HG02943 (cell line): Measurements from ENCODE around the gene RNF217.
"Not testable (repeated sequence)": the region's sequence is repeated elsewhere in the genome, so short reads cannot be mapped to it uniquely, and the experiment has no call there.

Experiments
- ATAC-seq: cut with Tn5 transposase; IDR thresholded peaks from one replicate; pipeline ENCODE4 v1.9.1; 2021; ENCODE audit warnings: mild to moderate bottlenecking, low read depth, moderate library complexity; ENCODE audit not compliant: unreplicated experiment

The RNF217 gene, protein sequence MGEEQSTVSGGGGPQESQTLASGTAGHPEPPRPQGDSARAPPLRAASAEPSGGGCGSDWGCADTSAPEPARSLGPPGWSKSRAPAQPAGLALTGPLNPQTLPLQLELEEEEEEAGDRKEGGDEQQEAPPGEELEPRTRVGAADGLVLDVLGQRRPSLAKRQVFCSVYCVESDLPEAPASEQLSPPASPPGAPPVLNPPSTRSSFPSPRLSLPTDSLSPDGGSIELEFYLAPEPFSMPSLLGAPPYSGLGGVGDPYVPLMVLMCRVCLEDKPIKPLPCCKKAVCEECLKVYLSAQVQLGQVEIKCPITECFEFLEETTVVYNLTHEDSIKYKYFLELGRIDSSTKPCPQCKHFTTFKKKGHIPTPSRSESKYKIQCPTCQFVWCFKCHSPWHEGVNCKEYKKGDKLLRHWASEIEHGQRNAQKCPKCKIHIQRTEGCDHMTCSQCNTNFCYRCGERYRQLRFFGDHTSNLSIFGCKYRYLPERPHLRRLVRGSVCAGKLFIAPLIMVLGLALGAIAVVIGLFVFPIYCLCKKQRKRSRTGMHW

DNA sequence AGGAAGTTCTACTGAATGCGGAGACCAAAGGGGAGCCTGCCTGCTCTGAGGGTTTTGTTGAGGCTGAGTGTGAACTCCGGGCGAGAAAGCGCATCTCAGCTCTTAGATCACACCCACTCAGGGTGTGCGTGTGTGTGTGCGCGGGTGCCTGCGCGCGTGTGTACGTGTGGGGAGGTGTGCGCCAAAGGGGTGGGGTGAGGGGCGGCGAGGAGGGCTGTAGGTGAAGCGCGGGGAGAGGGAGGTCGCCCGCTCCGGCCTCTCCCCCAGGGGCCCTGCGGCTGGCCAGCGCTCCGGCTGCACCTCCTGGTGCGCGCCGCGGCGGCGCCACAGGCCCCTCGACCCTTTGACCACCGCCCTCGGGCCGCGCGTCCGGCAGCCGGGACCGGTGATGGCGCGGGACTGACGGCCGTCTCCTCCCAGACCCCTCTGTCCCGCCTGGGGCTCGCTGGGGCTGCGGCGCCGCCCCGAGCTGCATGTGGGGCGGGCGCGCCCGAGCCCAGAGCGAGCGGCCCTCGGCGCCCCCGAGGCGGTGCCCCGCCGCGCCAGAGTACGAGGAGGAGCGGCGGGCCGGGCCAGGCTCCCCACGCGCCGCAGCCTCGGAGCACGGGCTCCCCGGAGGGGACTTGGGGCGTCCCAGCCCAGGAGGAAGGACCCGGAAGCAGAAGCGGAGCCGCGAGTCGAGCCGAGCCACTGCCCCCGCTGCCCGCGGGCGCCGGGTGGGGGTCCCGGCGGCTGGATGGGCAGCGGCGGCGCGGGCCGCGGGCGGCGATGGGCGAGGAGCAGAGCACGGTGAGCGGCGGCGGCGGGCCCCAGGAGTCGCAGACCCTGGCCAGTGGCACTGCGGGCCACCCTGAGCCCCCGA lies at the start of gene RNF217:
RNF217 (plus strand) TSS at position 661 of the 862 bp plus-strand sequence; CDS start at position 769, 108 bp downstream.
- ATAC-seq = peak; percentile 43

DNA sequence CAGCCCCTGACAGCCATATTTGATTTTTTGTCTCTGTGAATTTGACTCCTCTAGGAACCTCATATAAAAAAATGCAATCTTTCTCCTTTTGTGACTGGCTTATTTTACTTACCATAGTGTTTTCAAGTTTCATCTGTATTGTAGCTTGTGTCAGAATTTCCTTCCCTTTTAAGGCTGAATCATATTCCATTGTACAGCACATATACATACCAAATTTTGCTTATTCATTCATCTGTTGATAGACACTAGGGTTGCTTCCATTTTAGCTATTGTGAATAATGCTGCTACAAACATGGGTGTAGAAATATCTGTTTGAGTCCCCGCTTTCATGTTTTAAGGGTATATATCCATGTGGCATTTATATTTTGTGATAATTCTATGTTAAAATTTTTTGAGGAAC lies 49.2 kb upstream of the RNF217 start:
- no peak for ATAC-seq

DNA sequence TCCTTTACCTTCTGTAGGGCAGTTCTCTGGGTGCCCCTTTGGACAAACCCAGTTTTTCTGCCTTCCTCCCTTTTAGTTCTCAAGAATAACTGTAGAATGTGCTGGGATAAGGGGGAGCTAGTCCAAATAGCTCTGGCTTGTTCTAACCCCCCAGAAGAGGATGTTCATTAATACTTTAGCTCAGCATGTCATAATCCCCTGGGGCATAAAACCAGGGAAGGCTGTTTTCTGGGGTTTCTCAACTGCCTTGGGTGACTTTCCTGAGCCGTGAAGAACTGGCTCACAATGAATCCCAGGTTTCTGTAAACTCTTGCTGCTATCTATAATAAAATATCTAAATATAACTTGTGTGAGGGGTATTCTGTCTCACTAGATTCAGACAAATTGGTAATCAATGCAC lies 44.5 kb upstream of the RNF217 start:
- ATAC-seq = no peak

DNA sequence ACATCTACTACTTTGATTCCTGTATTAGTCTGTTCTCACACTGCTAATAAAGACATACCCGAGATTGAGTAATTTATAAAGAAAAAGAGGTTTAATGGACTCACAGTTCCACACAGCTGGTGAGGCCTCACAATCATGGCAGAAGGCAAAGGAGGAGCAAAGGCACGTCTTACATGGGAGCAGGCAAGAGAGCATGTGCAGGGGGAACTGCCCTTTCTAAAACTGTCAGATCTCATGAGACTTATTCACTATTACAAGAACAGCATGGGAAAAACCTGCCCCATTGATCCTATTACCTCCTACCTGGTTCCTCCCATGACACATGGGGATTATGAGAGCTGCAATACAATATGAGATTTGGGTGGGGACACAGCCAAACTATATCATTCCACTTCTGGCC lies 42.5 kb upstream of the RNF217 start:
- ATAC-seq = not testable (repeated sequence)

DNA sequence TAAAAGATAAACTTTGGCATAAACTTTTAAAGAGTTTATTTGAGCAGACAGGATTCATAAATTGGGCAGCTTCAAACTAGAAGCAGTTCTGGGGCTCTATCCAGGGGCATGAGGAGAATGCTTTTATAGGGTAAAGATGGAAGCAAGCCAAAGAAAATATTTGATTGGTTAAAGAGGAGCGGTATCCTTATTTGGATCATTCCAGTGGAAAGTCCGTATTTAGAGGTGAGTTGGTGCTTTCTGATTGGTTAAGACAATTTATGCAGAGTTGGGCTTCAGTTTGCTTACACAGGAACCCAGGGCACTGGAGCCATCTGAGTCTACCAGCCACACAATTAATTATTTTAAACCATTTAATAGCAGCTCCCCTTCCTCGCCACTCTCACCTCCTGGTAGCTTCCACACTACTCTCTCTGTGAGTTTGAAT lies 37.9 kb upstream of the RNF217 start:
- ATAC-seq = no peak

DNA sequence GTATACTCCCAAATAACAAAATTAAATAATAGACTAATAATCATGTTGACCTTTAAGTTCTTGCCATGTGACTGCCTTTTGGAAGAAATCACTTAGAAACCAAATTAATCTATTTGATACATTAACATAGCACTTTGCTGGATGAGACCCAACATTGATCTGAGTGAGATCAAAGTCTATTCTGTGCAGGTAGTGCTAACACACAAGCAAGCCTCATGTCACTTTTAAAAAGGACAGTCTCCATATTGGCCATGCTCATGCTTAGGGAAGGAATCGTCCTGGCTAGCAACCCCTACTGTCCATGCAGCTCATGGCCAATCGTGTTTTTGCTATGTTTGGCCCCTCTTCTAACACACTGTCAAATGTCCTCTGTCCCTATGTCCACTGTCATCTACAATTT lies 35.8 kb upstream of the RNF217 start:
- ATAC-seq = no peak

DNA sequence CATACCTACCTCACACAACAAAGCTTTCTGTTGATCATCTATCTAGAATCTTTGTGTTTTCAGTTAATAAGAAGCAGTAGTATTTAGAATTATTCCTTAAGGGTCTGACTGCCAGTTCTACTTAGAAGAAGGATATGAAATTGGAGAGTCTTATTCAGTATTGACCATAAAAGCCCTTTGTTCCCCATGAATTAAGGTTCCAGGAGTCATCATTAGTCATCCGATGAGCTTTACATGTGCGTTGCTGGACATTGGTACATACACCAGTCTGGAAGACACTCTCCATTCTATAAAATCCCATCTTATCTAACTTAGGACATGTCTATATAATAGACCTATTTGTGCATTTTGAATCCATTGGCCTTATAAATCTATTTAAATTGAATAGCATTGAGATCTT lies 34.4 kb upstream of the RNF217 start:
- ATAC-seq = no peak

DNA sequence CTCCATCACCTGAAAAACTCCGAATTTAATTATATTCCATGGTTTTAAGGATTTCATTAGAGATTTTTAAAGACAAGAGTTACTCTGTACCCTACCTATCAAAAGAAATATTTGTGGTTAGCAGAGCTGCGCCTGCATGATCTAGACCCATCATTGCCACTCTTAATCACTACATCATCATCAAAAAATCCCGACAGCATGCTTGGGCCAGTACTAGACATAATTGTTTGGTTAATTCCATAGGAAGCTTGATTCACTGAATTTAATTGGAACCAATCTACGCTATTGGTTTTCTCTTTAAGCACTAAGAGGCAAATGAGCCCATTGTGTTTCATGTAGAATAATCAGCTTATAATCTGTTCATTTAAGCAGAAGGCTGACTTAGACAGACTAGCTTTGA lies 33.4 kb upstream of the RNF217 start:
- ATAC-seq = no peak

DNA sequence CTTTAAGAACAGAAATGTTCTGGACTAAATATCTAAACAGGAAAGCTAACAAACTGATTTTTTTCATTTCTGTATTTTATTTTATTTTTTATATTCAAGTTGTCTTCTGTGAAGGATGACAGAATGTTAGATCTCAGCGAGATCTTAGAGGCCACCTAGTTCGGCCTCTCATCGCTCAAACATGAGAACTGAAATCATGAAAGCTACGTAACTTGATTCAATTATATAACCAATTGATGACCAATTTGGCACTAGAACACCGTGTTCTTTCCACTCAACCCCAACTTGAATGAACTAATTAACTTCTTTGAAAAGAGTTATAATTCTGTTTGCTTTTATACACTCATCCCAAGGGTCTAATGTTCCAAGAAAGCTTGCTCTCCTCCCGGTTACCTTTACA lies 24.6 kb upstream of the RNF217 start:
- no peak for ATAC-seq

DNA sequence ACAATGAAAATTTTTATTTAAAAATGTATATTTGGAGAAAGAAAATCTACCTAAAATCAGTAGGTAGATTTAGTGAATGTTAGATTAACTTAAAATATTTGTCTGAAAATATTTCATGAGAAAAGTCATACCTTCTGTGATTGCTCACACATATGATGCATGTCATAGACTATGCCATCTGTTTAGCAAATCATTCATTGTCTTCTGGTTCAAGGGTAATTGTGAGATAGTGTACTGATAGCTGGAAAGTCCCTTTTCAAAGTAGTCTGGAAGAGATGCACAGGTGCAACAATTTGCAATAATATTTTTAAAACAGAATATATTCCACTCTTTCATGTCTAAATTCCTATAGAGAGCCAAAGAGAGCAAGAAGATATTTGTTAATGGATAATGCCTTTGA lies 21.0 kb upstream of the RNF217 start:
- peak; percentile 65 for ATAC-seq

DNA sequence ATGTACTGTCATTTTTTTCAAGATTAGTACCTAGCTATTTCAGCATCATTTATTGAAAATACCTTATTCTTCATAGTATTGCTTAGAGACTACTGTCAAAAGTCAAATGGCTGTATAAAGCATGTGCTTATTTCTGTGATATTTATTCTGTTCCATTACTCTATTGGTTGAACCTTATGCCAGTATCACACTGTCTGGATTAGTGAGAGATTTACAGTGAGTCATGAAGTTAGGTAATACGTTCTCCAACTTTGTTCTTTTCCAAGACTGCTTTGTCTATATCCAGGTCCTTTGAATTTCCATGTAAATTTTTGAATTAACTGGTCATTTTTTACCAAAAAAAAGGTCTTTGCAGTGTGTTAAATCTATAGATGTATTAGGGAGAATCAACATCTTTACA lies 18.6 kb upstream of the RNF217 start:
- ATAC-seq = no peak

DNA sequence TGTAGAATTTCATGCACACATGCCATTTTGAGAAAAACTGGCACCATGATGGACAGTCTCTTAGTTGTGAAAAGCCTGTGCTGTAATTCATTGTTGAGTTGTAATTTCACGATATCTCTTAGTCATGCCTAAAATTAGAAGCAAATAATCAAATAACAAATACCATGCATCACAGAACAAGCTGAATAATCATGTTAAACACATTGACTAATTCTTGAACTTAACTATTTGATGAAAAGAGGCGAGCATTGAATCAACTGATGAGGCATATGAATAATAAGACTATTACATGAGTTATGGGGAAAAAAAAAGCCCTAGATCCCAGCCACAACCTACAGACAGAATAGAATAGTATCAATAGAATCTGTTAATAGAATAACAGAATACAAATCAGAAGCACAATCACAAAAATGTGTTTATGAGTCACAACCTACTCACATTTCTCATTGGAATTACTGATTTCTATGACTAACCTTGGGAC lies 14.2 kb upstream of the RNF217 start:
- ATAC-seq = no peak

DNA sequence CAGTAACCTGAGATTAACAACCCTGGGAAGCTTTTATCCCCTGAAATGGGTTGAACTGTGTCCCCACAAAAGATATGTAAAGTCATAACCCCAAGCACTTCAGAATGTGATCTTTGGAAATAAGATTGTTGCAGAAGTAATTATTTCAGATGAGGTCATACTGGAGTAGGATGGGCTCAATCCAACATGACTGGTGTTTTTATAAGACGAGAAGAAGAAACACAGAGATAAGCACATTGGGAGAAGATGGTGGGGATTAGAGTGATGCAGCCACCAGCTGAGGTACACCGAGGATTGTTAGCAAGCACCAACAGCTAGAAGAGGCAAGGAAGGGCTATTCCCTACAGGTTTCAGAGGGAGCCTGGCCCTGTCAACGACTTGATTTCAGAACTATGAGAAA lies 12.5 kb upstream of the RNF217 start:
- no peak for ATAC-seq

DNA sequence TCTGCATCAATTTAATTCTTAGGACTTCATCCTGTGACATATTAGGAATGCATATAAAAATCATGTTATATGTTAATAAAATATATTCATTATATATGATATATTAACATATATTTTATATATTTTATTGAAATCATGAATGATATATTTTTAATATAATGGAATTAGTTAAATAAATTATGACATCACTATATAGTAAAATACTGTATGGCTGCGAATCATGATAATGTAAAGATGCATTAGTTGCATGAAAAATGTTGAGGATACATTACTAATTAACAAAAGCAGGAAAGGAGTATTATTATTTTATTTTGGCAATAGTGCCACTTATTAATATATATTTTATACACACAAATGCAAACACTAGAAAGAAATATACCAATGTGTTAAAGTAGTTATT lies 8.4 kb upstream of the RNF217 start:
- ATAC-seq = no peak

DNA sequence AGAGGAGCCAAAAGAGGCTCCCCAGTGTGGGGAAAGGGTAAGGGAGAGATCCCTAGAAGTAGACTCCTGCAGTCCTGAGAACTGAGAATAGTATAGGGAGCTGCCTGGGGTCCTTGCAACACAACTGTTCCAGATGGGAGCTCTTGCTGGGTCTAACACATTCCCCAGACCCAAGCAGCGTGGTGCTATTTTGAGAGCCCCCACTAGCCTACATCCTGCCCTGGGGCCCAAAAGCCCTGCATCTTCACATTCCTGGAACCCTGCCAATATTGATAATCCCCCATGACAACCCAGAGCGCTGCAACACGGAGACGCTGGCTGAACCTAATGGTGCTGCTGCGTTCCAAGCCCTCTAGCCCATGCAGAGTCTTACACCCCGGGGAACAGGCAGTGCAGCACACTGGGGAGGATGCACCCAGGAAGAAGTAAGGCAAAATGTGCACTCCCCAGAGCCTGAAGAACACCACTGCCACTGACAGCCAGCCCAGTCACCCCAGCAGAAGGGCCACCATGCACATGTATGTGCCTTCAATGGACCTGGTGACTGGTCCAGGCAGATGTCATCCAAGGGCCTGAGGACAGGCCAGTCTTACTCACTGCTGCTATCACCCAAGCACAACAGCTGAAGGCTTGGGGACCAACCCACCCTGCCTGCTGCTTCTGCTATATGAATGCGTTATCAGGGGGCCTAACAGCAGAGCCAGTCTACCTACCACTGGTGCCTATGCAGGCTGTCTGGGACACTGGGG lies 7.0 kb upstream of the RNF217 start:
- no peak for ATAC-seq

DNA sequence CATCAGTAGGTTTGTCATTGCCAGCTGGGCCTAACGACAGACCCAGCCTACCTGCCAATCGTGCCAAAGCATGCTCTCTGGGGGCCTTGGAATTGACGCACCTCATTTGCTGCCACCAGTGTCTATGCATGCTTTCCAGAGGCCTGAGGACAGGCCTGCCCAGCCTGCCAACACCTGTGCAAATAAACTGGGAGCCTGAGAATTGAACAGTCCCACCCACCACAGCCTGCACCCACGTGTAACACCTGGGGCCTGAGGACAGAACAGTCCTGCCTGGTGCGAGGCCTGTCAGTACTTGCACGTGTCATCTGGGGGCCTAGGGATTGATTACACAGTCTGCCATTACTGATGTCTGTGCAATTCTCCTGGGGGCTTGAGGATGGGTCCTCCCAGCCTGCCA lies 6.2 kb upstream of the RNF217 start:
- no peak for ATAC-seq

DNA sequence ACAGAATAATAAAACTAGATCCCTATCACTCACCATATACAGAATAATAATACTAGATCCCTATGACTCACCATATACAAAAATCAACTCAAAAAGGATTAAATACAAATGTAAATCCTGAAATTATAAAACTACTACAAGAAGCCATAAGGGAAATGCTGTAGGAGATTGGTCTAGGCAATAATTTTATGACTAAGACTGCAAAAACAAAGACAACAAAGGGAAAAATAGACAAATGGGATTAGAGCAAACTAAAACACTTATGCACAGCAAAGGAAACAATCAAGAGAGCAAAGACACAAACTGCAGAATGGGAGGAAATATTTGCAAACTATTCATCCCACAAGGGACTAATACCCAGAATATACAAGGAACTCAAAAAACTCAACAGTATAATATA lies 4.1 kb upstream of the RNF217 start:
- ATAC-seq = no peak

DNA sequence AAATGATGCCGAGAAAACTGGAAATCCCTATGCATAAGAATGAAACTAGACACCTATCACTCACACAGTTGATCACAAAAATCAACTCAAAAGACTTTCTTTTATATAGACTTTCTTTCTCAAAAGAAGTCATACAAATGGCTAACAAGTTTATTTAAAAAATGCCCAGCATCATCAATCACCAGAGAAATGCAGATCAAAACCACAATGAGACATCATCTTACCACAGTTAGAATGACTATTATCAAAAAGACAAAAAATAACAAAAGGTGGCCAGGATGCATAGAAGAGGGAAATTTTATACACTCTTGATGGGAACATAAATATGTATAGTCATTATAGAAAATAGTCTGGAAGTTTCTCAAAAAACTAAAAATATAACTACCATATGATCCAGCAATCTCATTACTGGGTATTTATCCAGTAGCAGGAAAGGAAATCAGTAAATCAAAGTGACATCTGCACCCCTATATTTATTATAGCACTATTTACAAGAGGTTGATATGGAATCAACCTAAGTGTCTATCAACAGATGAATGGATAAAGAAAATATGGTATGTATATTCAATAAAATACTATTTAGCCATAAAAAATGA lies 3.4 kb upstream of the RNF217 start:
- no peak for ATAC-seq

DNA sequence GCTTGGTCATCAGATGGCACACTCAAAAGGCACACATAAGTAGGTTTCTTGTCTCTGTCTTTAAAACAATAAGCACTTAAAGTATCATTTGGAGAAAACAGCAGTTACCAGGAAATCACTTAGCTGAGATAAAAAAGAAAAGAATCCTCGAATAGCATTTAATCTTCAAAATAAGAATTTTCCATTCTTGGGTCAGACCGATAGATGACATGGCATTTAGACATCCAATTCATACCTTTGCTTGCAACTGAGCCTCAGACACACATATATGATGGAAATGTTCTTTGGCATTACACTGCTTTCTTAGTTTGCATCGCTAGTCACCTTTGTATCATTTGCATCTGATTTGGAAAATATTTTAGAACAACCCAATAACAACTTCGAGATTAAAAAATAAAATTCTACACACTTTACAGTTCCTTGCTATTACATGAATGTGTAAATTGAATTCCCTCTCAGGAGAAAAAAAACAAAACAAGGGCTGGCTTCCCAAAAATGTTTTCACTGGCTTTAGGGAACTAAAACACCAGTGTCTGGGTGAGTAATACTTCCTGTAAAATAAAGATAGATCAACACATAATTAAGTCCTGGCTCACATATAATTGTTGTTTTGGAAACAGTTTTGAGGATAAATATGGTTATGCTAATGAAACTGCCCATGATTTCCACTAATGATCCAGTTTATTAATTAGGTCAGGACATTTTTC lies 1.3 kb upstream of the RNF217 start:
- ATAC-seq = no peak

DNA sequence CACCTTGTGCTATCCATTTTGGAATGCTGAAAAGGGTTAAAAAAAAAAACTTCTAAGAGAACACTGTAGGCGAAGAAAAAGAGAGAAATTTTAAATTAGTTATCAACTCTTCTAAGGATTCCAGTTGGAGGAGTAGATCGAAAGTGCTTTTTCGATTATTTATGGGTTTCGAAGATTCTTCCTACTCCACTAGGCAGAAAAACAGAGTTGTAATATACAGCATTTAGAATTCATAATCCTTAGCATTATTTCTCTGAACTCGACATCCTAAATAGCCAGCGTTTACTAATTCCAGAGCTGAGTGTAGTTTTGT lies 817 bp upstream of the RNF217 start:
- no peak for ATAC-seq
